SU-DHL-6 (cell line): ENCODE results near the gene KRT79.

Experiments used
- H2AFZ ChIP-seq: fragments of 200-600 bp; sonication (generic); 2 replicates; pipeline ENCODE4 v1.6.1; 2014; ENCODE audit warnings: low read depth, mild to moderate bottlenecking, moderate library complexity, mixed read lengths, antibody characterized with exemption, low read length; ENCODE audit not compliant: severe bottlenecking
- H3F3A ChIP-seq: fragments of 200-600 bp; shearing (Covaris generic); 2 replicates; pipeline ENCODE4 v1.6.0; 2016; ENCODE audit warnings: antibody characterized with exemption, mild to moderate bottlenecking; ENCODE audit not compliant: insufficient read depth
- H3K27ac ChIP-seq: fragments of 200-600 bp; sonication (generic); 2 replicates; pipeline ENCODE4 v1.5.1; 2016; ENCODE audit warnings: low read depth, mild to moderate bottlenecking, low read length, moderate library complexity, mixed read lengths
- H3K27me3 ChIP-seq: fragments of 200-600 bp; sonication (generic), shearing (Covaris generic); 2 replicates; pipeline ENCODE4 v1.6.0; 2014; ENCODE audit warnings: mild to moderate bottlenecking, low read length
- H3K36me3 ChIP-seq: fragments of 200-600 bp; sonication (generic); 2 replicates; pipeline ENCODE4 v1.6.1; 2014; ENCODE audit warnings: mild to moderate bottlenecking, low read length, mixed read lengths
- H3K4me2 ChIP-seq: fragments of 300-600, 200-600 bp; shearing (Covaris generic), sonication (generic); 2 replicates; pipeline ENCODE4 v1.6.0; 2014; ENCODE audit warnings: low read length, low read depth, mild to moderate bottlenecking; ENCODE audit not compliant: poor library complexity, severe bottlenecking
- H3K4me3 ChIP-seq: fragments of 200-600 bp; sonication (generic); 2 replicates; pipeline ENCODE4 v1.5.1; 2014; ENCODE audit warnings: antibody characterized with exemption, low read length, mild to moderate bottlenecking, mixed read lengths; ENCODE audit not compliant: insufficient read depth, poor library complexity, severe bottlenecking
- H3K79me2 ChIP-seq: fragments of 200-600 bp; sonication (generic); 2 replicates; pipeline ENCODE4 v1.6.1; 2014; ENCODE audit warnings: mild to moderate bottlenecking, low read length, moderate library complexity; ENCODE audit not compliant: insufficient read depth
- H3K9ac ChIP-seq: fragments of 200-600 bp; sonication (generic); 2 replicates; pipeline ENCODE4 v1.7.0; 2014; ENCODE audit warnings: mild to moderate bottlenecking, low read length
- H3K9me2 ChIP-seq: fragments of 200-600 bp; sonication (generic); replicated peaks from 2 replicates; pipeline ENCODE4 v1.6.1; 2014; ENCODE audit warnings: low read length; ENCODE audit not compliant: insufficient read depth
- H3K9me3 ChIP-seq: fragments of 200-600 bp; sonication (generic); 2 replicates; pipeline ENCODE4 v1.6.1; 2014; ENCODE audit warnings: low read length, mixed read lengths; ENCODE audit not compliant: insufficient read depth
- H4K20me1 ChIP-seq: fragments of 200-600 bp; sonication (generic); 2 replicates; pipeline ENCODE4 v1.6.1; 2014; ENCODE audit warnings: low read depth, mild to moderate bottlenecking, antibody characterized with exemption, low read length, moderate library complexity, mixed read lengths
- EZH2phosphoT487 ChIP-seq: fragments of 200-600 bp; sonication (generic), shearing (Covaris generic); conservative IDR thresholded peaks from 2 replicates; pipeline ENCODE4 v1.6.1; 2018; ENCODE audit warnings: mild to moderate bottlenecking, antibody characterized with exemption, low read length, moderate library complexity, mixed read lengths
- TF ChIP-seq, protein P1 (sequence below): fragments of 200-600 bp; sonication (generic); IDR thresholded peaks from one replicate; pipeline ENCODE4 v1.5.1; 2017; ENCODE audit warnings: antibody characterized with exemption, mild to moderate bottlenecking, low read length, moderate library complexity; ENCODE audit not compliant: insufficient read depth, poor library complexity, severe bottlenecking

Gene KRT79

DNA sequence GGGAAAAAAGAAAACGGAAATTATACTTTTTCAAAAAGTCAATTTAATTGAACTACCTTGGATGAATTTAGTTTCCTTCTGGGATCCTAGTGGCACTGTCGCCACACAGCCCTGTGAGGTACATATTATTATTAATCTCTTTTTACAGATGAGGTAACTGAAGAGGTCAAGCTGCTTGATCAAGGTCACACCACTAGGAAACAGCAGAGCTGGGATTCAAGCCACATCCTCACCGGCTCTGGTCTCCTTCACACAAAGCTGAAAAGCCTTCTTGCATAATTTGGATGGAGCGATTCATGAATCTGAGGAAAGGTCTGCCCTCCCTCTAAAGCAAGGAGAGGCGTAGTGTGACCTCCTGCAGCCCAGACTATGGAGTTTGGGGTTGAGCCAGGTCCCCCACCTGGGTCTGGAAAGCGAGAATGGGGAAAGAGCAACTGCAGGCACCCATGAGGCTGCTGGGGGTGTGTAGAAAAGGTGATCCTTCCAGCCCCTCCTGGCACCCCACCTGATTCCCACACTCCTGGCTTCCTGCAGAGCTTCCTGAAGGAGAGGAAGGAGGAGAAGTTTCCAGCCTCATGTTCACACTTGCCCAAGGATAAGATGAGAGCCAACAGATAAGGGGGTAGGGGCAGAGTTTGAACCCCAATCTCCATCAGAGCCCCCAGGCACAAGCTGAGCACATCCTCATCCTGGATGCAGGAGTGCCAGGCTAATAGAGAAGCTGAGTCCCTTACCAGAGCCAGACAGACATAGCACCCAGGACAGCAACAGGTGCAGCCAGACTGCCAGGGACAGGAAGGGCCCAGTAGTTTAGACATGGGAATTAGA is 3.9 kb upstream of the KRT79 start:
- Histone ChIP-seq H3K4me3 (no peak overlapping the region), H3K4me2 (no peak overlapping the region), H3K9me3 (no peaks in the 10 kb centered on the region), H3K27me3 (no peaks in the 10 kb centered on the region), H2AFZ (no peak overlapping the region), H3K9ac (no peak overlapping the region), H4K20me1 (no peaks in the 10 kb centered on the region), H3F3A (no peaks in the 10 kb centered on the region), H3K27ac (no peak overlapping the region), H3K36me3 (no peaks in the 10 kb centered on the region), H3K79me2 (no peaks in the 10 kb centered on the region), H3K9me2 (no peaks in the 10 kb centered on the region)
- no peak for TF ChIP-seq EZH2phosphoT487
- TF ChIP-seq, protein P1, sequence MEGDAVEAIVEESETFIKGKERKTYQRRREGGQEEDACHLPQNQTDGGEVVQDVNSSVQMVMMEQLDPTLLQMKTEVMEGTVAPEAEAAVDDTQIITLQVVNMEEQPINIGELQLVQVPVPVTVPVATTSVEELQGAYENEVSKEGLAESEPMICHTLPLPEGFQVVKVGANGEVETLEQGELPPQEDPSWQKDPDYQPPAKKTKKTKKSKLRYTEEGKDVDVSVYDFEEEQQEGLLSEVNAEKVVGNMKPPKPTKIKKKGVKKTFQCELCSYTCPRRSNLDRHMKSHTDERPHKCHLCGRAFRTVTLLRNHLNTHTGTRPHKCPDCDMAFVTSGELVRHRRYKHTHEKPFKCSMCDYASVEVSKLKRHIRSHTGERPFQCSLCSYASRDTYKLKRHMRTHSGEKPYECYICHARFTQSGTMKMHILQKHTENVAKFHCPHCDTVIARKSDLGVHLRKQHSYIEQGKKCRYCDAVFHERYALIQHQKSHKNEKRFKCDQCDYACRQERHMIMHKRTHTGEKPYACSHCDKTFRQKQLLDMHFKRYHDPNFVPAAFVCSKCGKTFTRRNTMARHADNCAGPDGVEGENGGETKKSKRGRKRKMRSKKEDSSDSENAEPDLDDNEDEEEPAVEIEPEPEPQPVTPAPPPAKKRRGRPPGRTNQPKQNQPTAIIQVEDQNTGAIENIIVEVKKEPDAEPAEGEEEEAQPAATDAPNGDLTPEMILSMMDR, result no peak

DNA sequence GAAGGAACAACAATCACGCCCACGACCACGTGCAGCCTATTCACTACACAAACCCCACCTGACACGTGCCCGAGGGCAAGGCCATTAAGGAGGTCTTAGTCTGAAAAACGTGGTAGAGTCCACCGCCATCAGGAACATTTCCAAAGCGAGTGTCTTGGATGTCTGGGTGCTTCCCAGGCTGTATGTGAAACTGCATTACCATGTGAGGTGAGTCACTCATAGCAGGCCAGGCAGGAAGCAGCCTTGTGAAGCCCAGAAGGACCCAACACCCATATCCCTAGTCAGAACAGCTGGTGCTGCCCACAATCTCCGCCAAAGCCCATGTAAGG is 3.3 kb upstream of the KRT79 start:
- Histone ChIP-seq H3K79me2 (no peaks in the 10 kb centered on the region), H3K9me2 (no peaks in the 10 kb centered on the region), H4K20me1 (no peaks in the 10 kb centered on the region), H3F3A (no peaks in the 10 kb centered on the region), H3K36me3 (no peaks in the 10 kb centered on the region), H3K4me3 (no peak overlapping the region), H3K27me3 (no peaks in the 10 kb centered on the region), H3K9ac (no peak overlapping the region), H3K4me2 (no peak overlapping the region), H3K27ac (no peak overlapping the region), H3K9me3 (no peaks in the 10 kb centered on the region), H2AFZ (no peak overlapping the region)
- TF ChIP-seq, protein P1, result no peak
- TF ChIP-seq EZH2phosphoT487, result no peak

DNA sequence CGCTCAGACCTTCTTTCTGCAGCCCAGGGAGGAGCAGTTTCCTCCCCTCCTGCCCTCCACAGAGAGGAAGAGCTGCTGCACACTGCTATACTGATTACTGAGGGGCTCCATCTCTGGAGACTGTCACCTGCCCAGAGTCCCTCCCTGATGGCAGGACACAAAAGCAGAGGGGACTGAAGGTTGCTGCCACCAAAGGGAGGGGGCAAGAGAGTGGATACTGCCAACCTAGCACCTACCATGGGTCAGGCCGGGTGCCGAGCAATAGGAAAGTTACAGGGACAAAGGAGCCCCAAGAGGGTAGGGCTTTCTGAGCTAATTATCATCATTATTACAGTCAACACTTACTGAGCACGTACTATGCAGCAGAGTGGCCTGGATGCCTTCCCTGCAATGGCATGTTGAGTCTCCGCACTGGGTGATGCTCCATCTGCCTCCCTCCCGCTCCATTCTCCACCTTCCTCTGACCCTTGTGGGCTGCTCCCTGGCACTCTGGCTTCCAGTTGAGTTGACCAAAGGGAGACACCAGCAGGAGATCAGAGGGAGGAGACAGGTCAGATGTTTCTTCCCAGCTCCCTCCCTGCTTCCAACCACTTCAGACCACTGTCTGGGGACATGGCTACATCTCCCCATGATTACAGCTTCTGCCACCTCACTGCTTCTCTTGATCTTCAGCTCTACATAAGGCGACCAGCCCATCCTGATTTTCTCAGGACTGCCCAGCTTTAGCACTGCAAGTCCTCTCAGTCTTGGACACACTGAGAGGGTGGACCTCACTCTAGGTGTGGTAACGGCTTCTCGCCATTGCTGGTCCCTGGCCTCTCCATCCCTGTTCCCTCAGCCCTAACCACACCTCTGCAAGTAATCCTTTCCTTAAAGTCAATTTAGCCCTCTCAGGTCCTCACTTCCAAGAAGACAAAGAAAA is 2.6 kb upstream of the KRT79 start:
- Histone ChIP-seq H3F3A (no peaks in the 10 kb centered on the region), H3K9me3 (no peaks in the 10 kb centered on the region), H2AFZ (no peak overlapping the region), H3K36me3 (no peaks in the 10 kb centered on the region), H4K20me1 (no peaks in the 10 kb centered on the region), H3K27ac (no peak overlapping the region), H3K27me3 (no peaks in the 10 kb centered on the region), H3K4me2 (no peak overlapping the region), H3K9me2 (no peaks in the 10 kb centered on the region), H3K79me2 (no peaks in the 10 kb centered on the region), H3K9ac (no peak overlapping the region), H3K4me3 (no peak overlapping the region)
- TF ChIP-seq, protein P1, result no peak
- no peak for TF ChIP-seq EZH2phosphoT487
